CD4-positive, alpha-beta T cell (primary cell): ENCODE measurements around the gene SNRNP25. TPM values are rescaled to one million over a fixed set of nuclear protein-coding genes. Genes with fewer than 3 reads are reported as not detected.

ENCODE experiments used
- ATAC-seq: fragments of 200-7000 bp; cut with Tn5 transposase; one replicate; pipeline ENCODE4 v1.10.0; 2022; ENCODE audit warnings: mild to moderate bottlenecking; ENCODE audit not compliant: poor library complexity
- CTCF ChIA-PET: fragments of 350-600 bp; sonication (Branson Sonifier 250); formaldehyde crosslinking; loops from one replicate; lab custom pipeline; 2021; ENCODE audit warnings: antibody characterized with exemption, inconsistent platforms; lab: Charles Lee
- POLR2A ChIA-PET: fragments of 350-600 bp; sonication (Branson Sonifier 250); formaldehyde crosslinking; loops from one replicate; lab custom pipeline; 2021; ENCODE audit warnings: antibody characterized with exemption, inconsistent platforms; lab: Charles Lee
- DNase-seq, 14 experiments: peaks; one replicate each; pipeline ENCODE4 v3.0.0-alpha.2; 2013 to 2020; ENCODE audit warnings: mixed read lengths in 2 of 14
- H3K27ac ChIP-seq, 2 donors: one replicate each; pipeline versions ENCODE4 v1.5.1 to v1.7.0; 2013; ENCODE audit warnings: low read length in 2 of 2, low read depth in 1 of 2, mild to moderate bottlenecking in 1 of 2
- H3K27me3 ChIP-seq, 2 experiments: 1 replicate in 1 of 2; 2 replicates in 1 of 2; pipeline versions ENCODE4 v1.6.1 to v1.7.0; 2013; ENCODE audit warnings: low read length in 2 of 2, control low read depth in 1 of 2, mild to moderate bottlenecking in 1 of 2, moderate library complexity in 1 of 2; ENCODE audit not compliant: insufficient read depth in 2 of 2, control insufficient read depth in 1 of 2
- H3K36me3 ChIP-seq: one replicate; pipeline ENCODE4 v1.6.1; 2013; ENCODE audit warnings: low read length, control low read depth; ENCODE audit not compliant: insufficient read depth
- H3K4me1 ChIP-seq: one replicate; pipeline ENCODE4 v1.6.1; 2013; ENCODE audit warnings: low read length, control low read depth; ENCODE audit not compliant: insufficient read depth
- H3K4me3 ChIP-seq: one replicate; pipeline ENCODE4 v1.5.1; 2013; ENCODE audit warnings: mild to moderate bottlenecking, low read length, moderate library complexity
- H3K9me3 ChIP-seq, 2 experiments: 1 replicate in 1 of 2; 2 replicates in 1 of 2; pipeline versions ENCODE4 v1.6.1 to v1.7.0; 2013; ENCODE audit warnings: low read length in 2 of 2, mild to moderate bottlenecking in 2 of 2, control low read depth in 1 of 2, moderate library complexity in 1 of 2; ENCODE audit not compliant: control insufficient read depth in 1 of 2, insufficient read depth in 1 of 2
- H3K27ac Mint-ChIP-seq: one replicate; pipeline ENCODE4 v1.8.0; 2020; ENCODE audit warnings: mixed read lengths
- H3K27me3 Mint-ChIP-seq: one replicate; pipeline ENCODE4 v1.8.0; 2021; ENCODE audit warnings: mixed read lengths
- H3K36me3 Mint-ChIP-seq: one replicate; pipeline ENCODE4 v1.8.0; 2021; ENCODE audit warnings: low read depth, mixed read lengths
- H3K4me1 Mint-ChIP-seq: one replicate; pipeline ENCODE4 v1.8.0; 2021; ENCODE audit warnings: low read depth, mixed read lengths
- H3K4me3 Mint-ChIP-seq: one replicate; pipeline ENCODE4 v1.8.0; 2020; ENCODE audit warnings: mild to moderate bottlenecking, mixed read lengths
- H3K9me3 Mint-ChIP-seq: one replicate; pipeline ENCODE4 v1.8.0; 2020; ENCODE audit warnings: mixed read lengths
- intact Hi-C, 2 experiments: fragments of 100-400 bp; cut with DNase I in 1 of 2; cut with micrococcal nuclease in 1 of 2; formaldehyde crosslinking; loops; one replicate each; pipeline versions ENCODE4 v1.15.1 to v1.9.0; 2023 to 2025; cut with DNase I, micrococcal nuclease
- total RNA-seq, 174 experiments: library from RNA in 2 of 174; stranded (reverse) in 2 of 174; gene quantifications; one replicate each; pipeline ENCODE4 v1.2.3 and lab custom pipeline; 2021 to 2026
- TF ChIP-seq, protein P1 (sequence below): fragments of 200-600 bp; IDR thresholded peaks from one replicate; pipeline ENCODE4 v1.8.0; 2022; ENCODE audit warnings: antibody characterized with exemption, mild to moderate bottlenecking

Gene SNRNP25
- total RNA-seq, 2 experiments from 2014 or later: 4.8 to 5.1 TPM

DNA sequence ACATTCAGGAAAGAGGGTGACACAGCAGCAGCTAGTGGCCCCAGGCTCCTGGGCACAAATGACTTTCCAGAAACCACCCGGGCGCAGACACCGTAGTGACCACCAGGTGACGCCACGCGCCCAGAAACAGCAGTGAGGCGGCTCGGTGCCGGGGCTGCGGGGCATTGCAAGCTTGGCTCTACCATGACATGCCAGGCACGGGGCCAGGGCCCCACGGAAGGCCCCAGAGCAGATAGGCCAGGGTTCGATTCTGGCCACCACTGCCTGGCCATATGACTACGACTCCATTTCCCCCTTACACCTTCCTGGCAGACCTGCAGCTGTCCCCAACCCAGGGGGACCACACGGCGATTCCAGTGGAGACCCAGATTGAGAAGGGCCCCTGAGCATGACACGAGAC lies 12.1 kb downstream of the SNRNP25 start:
- Histone ChIP-seq H3K27ac (no peak overlapping the region), H3K27me3 (peaks cover 5 to 10% of the 10 kb centered on the region in 2 experiments), H3K9me3 (no peaks in the 10 kb centered on the region), H3K4me1 (peaks cover 6% of the 10 kb centered on the region), H3K4me3 (no peak overlapping the region), H3K36me3 (no peaks in the 10 kb centered on the region)
- peak; percentile 71 to 88 (median 80) for DNase-seq
- CTCF ChIA-PET: interaction anchor here (0.6 to 6.3 kb wide), 16 partner anchors 8 to 296 kb away, joined by 3 to 105 read pairs (median 6); partner anchors contain the start of genes HBQ1, NPRL3, POLR3K and SNRNP25
- TF ChIP-seq, protein P1, sequence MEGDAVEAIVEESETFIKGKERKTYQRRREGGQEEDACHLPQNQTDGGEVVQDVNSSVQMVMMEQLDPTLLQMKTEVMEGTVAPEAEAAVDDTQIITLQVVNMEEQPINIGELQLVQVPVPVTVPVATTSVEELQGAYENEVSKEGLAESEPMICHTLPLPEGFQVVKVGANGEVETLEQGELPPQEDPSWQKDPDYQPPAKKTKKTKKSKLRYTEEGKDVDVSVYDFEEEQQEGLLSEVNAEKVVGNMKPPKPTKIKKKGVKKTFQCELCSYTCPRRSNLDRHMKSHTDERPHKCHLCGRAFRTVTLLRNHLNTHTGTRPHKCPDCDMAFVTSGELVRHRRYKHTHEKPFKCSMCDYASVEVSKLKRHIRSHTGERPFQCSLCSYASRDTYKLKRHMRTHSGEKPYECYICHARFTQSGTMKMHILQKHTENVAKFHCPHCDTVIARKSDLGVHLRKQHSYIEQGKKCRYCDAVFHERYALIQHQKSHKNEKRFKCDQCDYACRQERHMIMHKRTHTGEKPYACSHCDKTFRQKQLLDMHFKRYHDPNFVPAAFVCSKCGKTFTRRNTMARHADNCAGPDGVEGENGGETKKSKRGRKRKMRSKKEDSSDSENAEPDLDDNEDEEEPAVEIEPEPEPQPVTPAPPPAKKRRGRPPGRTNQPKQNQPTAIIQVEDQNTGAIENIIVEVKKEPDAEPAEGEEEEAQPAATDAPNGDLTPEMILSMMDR: peak; percentile 88
- Mint-ChIP-seq H3K4me1 (no peaks in the 10 kb centered on the region), H3K27me3 (peaks cover 34% of the 10 kb centered on the region), H3K9me3 (no peaks in the 10 kb centered on the region), H3K4me3 (no peak overlapping the region), H3K27ac (no peak overlapping the region), H3K36me3 (no peaks in the 10 kb centered on the region)
- ATAC-seq: peak; percentile 99
- intact Hi-C loops: loop anchor here (1.0 kb wide), 2 partner anchors 32 to 116 kb away; no protein-coding TSS in a partner anchor
- POLR2A ChIA-PET: interaction anchor here (0.7 to 1.5 kb wide), 3 partner anchors 13 to 41 kb away, joined by 3 to 7 read pairs (median 6); partner anchors contain the start of gene POLR3K

DNA sequence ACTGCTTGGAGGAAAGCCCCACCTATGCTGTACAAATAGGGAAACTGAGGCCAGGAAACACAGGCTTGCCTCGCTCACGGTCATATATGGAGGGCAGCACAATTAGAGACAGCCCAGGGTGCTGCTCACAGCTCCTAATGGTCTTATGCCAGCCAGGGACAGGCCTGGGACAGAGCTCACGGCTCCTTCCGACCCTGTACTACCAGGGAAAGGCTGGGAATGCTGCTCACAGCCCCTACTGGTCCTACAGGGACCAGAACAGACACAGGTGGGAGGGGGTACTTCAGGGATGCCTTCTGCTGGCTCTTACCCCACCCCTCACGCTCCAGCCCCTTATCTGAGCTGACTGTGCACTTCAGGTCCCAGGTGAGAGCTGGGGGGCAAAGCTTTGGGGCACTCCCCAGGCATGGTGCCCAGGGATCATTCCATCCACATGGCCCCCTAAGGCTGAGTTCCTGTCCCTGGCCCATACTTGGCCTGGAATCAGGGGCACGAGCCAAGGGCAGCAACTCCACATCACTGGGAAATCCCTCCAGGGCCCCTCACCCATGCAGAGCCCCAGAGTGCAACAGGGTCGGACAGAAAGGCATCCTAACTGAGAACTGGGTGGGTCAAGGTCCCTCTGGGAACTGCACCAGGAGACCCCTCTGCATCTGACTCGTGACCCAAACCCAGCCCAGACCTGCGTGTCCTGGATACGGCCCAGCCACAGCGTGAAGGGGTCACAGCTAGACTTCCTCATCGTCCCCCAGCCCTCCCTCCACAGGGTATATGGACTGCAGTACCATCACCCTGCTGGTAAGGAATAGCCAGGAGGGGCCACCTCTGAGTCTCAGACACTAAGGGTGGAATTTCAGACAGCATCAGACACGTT lies 12.9 kb downstream of the SNRNP25 start:
- Histone ChIP-seq H3K4me1 (peaks cover 6% of the 10 kb centered on the region), H3K4me3 (no peak overlapping the region), H3K36me3 (no peaks in the 10 kb centered on the region), H3K27ac (no peak overlapping the region), H3K27me3 (peaks cover 12 to 18% of the 10 kb centered on the region in 2 experiments), H3K9me3 (peaks cover 0 to 7% of the 10 kb centered on the region in 2 experiments)
- Mint-ChIP-seq H3K27ac (no peak overlapping the region), H3K4me1 (no peaks in the 10 kb centered on the region), H3K27me3 (peaks cover 40% of the 10 kb centered on the region), H3K9me3 (no peaks in the 10 kb centered on the region), H3K4me3 (no peak overlapping the region), H3K36me3 (no peaks in the 10 kb centered on the region)
- ChIA-PET POLR2A (interaction anchor here (1.4 to 1.5 kb wide), 2 partner anchors 13 to 30 kb away, joined by 6 to 7 read pairs; partner anchors contain the start of gene POLR3K), CTCF (interaction anchor here (0.6 to 6.3 kb wide), 16 partner anchors 8 to 296 kb away, joined by 3 to 105 read pairs (median 6); partner anchors contain the start of genes HBQ1, NPRL3, POLR3K and SNRNP25)
- ATAC-seq (no peak), DNase-seq (no peak)
- TF ChIP-seq, protein P1: no peak
- intact Hi-C loops: no loop called here

DNA sequence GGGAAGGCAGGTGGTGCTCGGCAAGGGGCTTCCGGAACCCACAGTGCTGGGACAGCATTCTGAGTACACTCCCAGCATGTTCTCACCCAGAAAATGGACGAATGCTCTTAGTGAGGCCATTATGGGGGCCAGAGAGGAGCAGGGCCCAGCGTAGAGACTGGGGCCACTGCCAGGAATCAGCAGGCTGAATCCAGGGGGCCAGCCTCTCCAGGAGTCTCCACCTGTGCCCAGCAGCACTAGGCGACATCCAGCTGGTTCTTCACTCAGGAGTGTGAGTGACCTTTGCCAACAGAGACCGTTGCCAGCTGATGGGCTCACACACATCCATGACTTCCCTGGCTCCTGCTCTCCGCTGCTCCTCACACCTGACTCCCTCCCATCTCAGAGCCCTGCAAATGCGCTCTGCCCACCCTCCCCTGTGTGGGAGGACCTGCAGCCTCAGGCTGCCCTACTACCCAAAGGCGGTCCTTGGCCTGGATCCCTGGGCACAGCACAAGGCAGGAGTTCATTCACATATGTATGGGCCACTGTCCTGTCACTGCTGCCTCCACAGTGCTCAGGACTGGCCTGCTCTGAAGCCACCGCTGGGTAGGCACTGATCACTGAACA lies 13.7 kb downstream of the SNRNP25 start:
- no peak overlapping the region for H3K4me3 ChIP-seq
- no peaks in the 10 kb centered on the region for H3K36me3 Mint-ChIP-seq
- no peak overlapping the region for H3K4me3 Mint-ChIP-seq
- H3K27me3 ChIP-seq: peaks cover 14 to 23% of the 10 kb centered on the region in 2 experiments
- DNase-seq (no peak), ATAC-seq (no peak)
- intact Hi-C loops: no loop called here
- peaks cover 10% of the 10 kb centered on the region for H3K4me1 ChIP-seq
- H3K4me1 Mint-ChIP-seq: no peaks in the 10 kb centered on the region
- H3K27ac Mint-ChIP-seq: no peak overlapping the region
- TF ChIP-seq, protein P1: no peak
- H3K27ac ChIP-seq: no peak overlapping the region
- POLR2A ChIA-PET: no interaction called here
- no peaks in the 10 kb centered on the region for H3K9me3 Mint-ChIP-seq
- CTCF ChIA-PET: interaction anchor here (6.3 kb wide), 1 partner anchor 29 kb away, joined by 105 read pairs; no protein-coding TSS in a partner anchor
- peaks cover 42% of the 10 kb centered on the region for H3K27me3 Mint-ChIP-seq
- H3K9me3 ChIP-seq: peaks cover 0 to 12% of the 10 kb centered on the region in 2 experiments
- no peaks in the 10 kb centered on the region for H3K36me3 ChIP-seq
